AG09319 (cell line): ENCODE results near the gene TRIM52.
"Not testable (repeated sequence)": the region's sequence is repeated elsewhere in the genome, so short reads cannot be mapped to it uniquely, and the experiment has no call there.

ENCODE experiments used
- DNase-seq: peaks from one replicate; pipeline ENCODE4 v3.0.0-alpha.2; 2010; ENCODE audit warnings: low read depth; ENCODE audit errors: extremely low read depth
- CTCF ChIP-seq: IDR thresholded peaks from 2 replicates; pipeline ENCODE4 v1.5.1; 2011; ENCODE audit warnings: low read depth, mild to moderate bottlenecking, inconsistent platforms, low read length, moderate library complexity

Gene TRIM52

GRCh38 chr5:181260720-181261319 is at the start of gene TRIM52:
Gene TRIM52 (minus strand): TSS chr5:181261143. CDS start chr5:181260813, 330 bp downstream.
- peak; percentile 68 for DNase-seq

GRCh38 chr5:181287331-181287730 is 26.4 kb upstream of the TRIM52 start:
- DNase-seq, result not testable (repeated sequence)

More at GRCh38 chr5:181260720-181261319, at the start of gene TRIM52:
- TF ChIP-seq CTCF, result no peak

GRCh38 chr5:181285962-181286705 is 25.2 kb upstream of the TRIM52 start:
- DNase-seq, result not testable (repeated sequence)

- DNase-seq, result not testable (repeated sequence)
Measured at GRCh38 chr5:181283841-181284755, 23.2 kb upstream of the TRIM52 start.

DNA sequence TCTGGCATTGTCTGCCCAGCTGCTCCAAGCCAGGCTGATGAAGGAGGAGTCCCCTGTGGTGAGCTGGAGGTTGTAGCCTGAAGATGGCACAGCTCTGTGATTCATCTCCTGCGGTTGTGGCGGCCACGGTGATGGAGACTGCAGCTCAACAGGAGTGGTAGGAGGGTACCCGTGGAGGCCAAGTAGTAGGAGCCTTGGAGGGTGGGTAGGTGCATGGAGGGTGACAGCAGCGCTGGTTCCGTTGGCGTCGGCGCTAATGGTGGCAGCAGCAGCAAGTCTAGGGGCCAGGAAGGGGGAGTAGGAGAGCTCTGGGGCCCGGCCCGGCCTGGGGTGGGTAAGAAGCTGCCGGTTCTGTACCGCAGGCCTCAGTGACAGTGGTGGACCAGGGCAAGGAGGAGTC is 22.4 kb upstream of the TRIM52 start:
- TF ChIP-seq CTCF, result no peak
- no peak for DNase-seq

DNA sequence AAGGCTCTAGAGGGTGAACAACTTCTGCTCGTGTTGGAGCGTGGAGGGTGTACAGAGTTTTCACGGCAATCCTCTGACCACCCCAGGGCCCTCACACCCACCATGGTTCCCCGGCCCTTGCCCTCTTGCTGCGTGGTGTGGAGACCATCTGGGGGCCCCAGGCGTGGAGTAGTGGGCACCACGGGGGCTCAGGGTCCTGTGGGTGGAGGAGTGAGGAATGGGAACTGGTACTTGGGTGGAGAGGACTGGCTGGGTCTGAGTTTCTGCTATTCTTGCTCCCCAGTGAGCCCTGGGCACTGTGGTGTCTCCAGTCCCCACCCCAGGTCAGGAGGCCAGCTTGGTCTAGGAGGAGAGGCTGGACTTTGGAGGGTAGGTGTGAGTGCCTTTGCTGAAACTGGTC is 21.9 kb upstream of the TRIM52 start:
- TF ChIP-seq CTCF, result no peak

DNA sequence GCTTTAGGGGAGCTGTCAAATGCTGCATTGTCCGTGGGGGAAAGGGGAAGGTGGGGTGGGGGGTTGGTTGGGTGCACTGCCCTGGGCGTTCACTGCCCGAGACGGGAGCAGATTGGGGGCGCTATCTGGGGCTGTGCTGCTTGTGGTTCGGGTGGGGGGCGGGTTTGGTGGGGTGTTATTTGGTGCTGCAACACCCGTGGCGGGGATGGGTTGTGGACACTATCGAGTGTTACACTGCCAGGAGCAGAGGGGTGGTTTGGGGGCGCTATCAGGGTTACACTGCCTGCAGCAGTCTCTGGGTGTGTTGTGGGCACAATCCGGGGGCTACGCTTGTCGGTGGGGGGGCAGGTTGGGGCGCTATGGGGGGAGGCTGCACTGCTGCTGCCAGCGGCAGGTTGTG is 21.5 kb upstream of the TRIM52 start:
- DNase-seq, result not testable (repeated sequence)

More for the DNA sequence above, 21.9 kb upstream of the TRIM52 start:
- no peak for DNase-seq

DNA sequence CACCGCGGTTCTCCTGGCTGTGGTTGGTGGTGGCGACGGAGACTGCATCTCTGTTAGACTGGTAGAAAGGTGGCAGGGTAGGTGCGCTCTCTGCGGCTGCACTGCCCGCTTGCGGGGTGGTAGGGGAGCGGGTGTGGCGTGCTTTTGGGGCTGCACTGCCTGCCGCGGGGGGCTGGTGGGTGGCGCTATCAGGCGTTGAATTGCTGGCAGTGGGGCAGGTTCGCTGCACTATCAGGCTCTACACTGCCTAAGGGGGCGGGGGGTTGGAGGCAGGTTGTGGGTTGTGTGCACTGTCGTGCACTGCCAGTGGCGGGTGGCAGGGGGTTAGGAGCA is 21.0 kb upstream of the TRIM52 start:
- DNase-seq, result no peak
- TF ChIP-seq CTCF, result no peak

DNA sequence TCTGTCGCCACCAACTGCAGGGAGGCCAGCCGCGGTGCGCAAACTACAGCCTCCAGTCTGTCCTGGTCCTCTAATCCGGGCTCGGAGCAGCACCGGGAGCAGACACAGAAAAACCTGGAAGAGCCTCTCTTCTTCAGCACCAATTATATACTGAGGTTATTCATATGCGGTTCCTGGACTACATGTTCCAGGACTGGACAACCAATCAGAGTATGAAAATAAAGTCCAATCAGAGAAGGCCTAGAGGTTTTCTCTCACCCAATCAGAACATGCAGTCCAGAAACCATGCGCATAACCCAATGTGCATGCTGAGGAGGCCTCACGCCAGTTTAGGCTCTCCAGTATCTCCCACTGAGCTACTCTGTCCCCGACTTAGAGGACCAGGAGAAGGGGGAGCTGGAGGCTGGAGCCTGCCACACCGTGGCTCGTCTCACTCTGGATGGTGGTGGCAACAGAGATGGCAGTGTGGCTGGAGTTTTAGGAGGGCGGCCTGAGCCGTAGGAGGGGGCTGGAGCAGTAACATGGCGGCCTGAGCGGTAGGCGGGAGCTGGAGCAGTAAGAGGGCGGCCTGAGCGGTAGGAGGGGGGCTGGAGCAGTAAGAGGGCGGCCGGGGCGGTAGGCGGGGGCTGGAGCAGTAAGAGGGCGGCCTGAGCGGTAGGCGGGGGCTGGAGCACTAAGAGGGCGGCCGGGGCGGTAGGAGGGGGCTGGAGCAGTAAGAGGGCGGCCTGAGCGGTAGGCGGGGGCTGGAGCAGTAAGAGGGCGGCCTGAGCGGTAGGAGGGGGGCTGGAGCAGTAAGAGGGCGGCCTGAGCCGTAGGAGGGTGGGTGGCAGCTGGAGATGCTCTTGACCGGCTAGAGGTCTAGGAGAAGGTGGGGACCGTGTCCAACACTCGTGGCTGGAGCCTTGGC is 20.4 kb upstream of the TRIM52 start:
- TF ChIP-seq CTCF, result no peak
- DNase-seq, result no peak
